Renal pelvis (tissue), 4 donors: Measurements from ENCODE around the gene HOXD8. TPM values are rescaled to one million over a fixed set of nuclear protein-coding genes. Genes with fewer than 3 reads are reported as not detected.

Experiments
- DNase-seq: peaks from one replicate; pipeline ENCODE4 v3.0.0-alpha.2; 2013
- polyA plus RNA-seq, 3 donors: library from polyadenylated mRNA; unstranded; fragments of 120-200 nt; gene quantifications; one replicate each; pipeline ENCODE4 v1.2.1, GENCODE V29; 2013; ENCODE audit not compliant: insufficient read length in 3 of 3

HOXD8 gene
- polyA plus RNA-seq, 3 donors = 171 to 182 (median 181) TPM

DNA sequence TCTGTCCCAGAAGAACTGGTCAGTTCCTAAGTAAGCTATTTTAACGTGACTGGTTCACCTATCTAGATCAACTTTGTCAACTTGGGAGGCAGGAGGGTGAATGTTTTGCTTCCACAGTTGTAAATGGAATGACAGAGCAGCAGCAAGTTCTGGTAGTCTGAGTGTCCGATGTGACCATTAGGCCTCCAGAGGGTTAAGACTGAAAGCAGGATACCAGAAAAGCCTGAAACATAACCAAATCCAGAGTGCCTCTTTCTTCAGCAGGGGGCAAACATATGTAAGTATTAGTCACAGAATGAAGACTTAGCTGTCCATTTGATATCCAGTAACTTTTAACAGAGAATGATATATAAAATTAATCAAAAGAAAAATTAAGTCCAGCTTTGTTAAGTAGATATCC, 36.8 kb downstream of the HOXD8 start:
- DNase-seq = no peak

DNA sequence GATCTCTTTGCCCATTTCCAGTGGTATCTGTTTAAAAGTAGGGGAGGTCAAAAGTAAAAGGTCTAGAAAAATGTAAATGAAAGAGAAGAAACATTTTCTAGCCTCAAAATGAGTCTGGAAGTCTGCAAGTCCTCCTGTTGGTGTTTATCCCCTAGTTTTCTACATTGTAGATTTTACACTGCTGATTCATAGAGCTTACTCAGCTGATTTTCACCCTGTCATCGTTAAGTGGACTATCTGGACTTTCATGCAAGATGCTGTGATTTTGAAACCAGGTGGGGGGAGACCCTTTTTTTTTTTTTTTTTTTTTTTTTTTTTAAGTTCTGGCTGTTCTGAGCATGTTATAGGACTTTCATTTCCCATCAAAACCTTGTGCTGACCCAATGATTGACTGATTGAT, 37.9 kb downstream of the HOXD8 start:
- DNase-seq = no peak

DNA sequence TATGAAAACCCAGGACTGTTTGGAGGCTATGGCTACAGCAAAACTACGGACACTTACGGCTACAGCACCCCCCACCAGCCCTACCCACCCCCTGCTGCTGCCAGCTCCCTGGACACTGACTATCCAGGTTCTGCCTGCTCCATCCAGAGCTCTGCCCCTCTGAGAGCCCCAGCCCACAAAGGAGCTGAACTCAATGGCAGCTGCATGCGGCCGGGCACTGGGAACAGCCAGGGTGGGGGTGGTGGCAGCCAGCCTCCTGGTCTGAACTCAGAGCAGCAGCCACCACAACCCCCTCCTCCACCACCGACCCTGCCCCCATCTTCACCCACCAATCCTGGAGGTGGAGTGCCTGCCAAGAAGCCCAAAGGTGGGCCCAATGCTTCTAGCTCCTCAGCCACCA, 39.7 kb downstream of the HOXD8 start:
- DNase-seq = no peak

DNA sequence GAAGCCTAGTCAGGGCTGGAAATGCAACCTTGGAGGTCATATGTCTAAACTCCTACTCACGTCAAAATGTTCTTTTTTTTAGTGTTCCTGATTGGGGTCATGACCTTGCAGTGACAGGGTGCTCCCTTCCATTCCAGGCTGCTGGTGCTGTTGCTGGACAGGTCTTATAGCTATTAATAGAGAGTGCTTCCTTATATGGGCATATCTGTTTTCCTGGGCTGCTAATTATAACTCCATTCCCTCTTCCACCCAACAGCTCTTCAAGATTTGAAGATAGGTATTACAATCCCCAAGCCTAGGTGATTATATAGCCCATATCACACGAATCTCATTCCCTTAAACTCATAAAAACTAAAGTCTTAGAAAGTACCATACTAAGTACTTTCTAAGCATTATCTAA, 40.2 kb downstream of the HOXD8 start:
- no peak for DNase-seq

DNA sequence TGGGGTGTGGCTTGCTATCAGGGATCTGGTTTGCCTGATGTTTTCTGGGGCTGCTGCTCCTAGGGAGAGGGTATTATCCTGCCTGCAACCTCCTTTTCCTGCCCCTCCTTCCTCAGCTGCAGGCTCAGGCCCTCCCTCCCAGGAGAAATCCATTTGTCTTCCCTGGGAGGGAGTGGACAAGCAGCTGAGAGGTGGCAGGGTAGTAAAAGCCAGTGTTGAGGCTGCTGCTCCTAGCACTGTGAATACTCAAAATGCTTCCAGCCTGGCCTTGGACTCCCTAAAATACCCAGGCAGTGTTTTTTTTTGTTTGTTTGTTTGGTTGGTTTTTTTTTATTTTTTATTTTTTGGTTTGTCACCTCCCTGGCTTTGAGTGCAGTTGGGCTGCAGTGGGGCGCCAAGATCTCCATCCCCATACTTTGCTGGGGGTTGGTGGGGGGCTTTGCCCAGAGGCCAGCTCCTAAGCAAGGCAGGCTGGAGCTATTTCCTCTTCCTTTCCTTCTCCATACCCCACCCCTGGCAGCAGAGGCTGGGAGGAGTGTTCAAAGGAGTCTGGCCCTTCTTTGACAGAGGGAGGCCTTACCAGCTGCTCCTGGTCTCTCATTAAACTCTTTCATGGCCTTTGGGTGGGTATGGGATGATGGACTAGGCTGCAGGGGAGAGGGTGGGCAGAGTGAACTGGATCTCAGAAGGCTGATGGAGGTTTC, 41.2 kb downstream of the HOXD8 start:
- DNase-seq = no peak

DNA sequence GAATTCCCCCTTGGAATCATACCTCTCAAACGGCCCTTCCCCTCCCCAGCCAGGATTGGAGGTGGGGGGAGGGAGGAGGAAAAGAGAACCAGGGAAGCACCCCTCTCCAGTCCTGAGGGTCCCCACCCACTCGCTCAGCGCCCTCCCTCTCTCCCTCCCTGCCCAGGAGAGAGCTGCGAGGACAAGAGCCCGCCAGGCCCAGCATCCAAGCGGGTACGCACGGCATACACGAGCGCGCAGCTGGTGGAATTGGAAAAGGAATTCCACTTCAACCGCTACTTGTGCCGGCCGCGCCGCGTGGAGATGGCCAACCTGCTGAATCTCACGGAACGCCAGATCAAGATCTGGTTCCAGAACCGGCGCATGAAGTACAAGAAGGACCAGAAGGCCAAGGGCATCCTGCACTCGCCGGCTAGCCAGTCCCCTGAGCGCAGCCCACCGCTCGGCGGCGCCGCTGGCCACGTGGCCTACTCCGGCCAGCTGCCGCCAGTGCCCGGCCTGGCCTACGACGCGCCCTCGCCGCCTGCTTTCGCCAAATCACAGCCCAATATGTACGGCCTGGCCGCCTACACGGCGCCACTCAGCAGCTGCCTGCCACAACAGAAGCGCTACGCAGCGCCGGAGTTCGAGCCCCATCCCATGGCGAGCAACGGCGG, 42.0 kb downstream of the HOXD8 start:
- DNase-seq = no peak

DNA sequence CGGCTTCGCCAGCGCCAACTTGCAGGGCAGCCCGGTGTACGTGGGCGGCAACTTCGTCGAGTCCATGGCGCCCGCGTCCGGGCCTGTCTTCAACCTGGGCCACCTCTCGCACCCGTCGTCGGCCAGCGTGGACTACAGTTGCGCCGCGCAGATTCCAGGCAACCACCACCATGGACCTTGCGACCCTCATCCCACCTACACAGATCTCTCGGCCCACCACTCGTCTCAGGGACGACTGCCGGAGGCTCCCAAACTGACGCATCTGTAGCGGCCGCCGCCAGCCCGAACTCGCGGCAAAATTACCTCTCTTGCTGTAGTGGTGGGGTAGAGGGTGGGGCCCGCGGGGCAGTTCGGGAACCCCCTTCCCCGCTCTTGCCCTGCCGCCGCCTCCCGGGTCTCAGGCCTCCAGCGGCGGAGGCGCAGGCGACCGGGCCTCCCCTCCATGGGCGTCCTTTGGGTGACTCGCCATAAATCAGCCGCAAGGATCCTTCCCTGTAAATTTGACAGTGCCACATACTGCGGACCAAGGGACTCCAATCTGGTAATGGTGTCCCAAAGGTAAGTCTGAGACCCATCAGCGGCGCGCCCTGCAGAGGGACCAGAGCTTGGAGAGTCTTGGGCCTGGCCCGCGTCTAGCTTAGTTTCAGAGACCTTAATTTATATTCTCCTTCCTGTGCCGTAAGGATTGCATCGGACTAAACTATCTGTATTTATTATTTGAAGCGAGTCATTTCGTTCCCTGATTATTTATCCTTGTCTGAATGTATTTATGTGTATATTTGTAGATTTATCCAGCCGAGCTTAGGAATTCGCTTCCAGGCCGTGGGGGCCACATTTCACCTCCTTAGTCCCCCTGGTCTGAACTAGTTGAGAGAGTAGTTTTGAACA, 42.7 kb downstream of the HOXD8 start:
- DNase-seq = no peak

DNA sequence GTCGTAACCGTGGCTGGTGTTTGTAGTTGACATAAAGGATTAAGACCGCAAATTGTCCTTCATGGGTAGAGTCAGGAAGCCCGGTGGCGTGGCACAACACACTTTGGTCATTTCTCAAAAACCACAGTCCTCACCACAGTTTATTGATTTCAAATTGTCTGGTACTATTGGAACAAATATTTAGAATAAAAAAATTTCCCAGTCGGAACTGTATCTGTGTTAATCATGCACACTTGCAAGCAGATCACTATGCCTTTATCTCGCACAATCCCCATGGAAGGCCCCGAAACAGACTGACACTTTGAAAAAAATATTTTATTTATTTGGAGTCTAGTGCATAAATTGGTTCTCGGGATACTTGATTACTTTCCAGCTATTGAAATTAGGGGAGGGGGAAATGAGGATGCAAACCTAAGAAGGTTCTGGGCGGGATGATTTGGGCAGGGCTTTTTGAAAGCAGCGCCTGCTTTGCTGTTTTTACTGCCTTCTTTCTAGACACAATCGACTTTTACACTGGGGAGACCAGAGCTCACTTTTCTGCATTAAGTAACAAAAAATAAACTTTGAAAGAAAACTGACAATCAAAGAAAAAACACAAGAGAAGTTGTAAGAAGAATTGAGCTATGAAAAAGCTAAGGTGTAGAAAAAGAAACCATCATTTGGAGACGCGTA, 43.5 kb downstream of the HOXD8 start:
- DNase-seq = no peak

DNA sequence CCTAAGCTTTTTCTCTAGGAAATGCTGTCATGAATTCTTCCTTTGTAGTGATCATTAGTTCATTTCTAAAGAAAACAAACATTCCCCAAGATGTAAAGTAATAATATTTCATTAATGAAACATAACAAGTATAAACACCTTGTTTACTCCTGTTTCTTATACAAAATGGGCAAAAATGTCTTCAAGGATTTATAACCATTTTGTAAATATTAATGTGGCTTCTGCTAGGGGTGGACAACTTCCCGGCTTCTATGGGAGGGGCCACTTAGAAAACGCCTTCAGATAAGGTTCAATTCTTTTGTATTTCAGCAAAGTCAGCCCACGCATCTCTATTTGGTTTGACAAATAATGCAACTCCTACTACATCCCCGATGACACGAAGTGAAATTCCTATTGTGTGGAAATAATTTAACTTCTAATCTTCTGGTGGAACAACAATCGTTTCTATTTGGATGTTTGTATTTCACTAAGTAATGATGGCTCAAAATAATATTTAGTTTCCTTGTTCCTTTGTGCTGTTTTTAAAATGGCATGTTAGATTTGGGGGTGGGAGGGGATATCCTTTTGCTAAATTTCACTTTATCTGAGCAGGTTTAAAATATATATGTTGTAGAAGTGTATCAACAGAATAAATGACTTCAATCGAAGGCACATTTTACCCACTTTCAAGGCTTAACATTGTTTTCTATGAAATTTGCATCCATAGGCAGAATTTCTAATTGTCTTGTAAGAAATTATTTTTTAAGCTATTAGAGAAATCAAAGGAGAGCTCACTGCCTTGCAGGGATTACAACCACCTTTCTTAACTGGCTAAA, 44.3 kb downstream of the HOXD8 start:
- DNase-seq = no peak

DNA sequence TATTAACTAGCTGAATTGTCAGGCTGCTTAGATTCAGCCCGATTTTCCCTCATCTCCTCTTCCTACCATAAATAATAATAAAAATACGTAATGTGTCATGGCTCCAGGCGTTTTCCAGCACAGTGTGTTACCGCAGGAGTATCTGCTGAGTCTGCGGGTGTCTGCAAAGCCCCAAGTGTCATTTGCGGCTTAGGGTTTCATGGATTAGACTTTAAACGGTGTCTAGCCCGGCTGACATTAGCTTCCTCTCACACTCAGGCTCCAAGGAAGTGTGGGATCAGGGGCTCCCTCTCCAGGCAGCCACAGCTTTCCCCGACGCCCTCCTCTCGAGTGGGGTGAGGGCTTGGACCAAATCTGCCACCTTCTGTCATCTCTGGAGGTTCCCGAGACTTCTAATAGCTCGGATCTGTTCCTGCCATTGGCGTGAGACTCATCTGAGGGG, 44.9 kb downstream of the HOXD8 start:
- DNase-seq = no peak

DNA sequence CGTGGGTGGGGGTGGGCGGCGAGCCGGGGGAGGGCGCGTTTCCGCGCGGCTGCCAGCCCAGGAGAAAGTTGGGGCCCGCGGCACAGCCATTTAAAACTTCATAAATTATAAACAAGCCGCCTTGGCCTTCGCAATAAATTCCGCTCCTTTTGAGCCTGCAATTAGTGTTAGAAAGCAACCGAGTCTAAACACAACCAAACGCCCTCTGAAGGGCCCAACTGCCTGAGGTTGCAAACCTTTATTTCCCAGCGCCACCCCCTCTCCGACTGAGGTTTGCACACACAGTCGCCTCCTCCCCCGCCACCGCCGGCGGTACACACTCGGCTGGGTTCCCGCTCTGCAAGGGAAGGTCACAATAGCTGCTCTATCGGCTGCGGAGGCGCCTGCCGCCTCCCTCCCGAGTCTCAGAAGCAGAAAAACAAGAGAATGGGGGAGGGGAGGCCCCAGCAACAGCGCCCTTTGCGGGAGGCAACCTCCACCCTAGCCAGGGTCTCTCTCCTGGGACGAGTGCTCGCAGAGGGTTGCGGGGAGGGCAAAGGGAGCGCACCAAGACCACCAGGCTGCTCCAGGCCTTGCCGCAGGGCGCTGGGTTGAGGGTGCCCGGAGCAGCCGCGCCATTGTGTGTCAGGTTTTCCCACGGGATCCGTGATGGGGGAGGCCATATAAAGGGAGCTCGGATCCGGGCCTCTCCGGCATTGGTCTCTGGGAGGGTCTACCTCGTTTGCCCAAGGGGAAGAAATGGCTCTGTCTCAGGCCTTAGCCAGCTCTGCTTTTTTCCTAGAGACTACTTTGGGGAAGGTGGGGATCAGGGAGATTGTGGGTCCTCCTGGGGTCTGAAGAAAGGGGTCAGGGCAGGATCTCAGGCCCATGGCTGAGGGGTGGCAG, 45.6 kb downstream of the HOXD8 start:
- DNase-seq = peak; percentile 91

DNA sequence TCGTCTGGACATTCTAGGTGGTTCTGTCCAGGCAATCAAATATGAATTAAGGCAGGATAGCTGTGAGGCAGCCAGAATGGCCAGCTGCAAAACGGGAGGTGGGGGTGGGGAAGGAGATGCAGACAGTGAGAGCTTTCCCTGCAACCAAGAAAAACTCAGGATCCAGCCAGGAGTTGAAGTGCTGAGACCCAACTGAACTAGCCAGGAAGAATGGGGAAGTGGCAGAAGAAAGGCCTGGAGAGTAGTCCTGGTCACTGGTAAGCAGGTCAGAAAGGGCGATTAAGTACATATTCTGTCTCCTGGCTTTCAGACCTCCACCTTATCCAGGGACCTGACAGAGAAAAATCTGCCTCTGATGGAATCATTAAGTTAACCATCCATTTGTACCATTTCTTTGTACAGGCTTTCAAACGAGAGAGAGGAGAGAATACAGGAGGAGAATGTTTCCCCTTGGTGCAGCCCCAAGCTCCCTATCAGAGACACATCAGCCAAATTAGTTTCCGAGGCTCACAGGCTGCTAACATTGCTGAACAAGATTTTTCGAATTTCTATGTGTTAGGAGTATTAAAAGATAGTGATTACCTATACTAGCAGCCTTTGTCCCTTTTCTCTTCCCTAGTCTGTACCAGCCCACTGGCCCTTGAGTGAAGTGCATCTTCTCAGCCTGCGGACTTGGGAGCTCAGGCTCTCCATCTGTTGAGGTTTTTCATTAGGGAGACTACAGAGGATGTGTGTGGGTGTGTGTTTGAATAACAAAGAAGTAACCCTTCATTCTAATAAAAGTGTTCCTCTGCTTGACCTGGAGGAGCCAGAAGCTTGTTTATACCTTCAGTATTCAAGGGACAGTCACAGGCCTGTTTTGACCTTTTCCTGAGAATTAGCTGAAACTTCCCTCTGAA, 46.5 kb downstream of the HOXD8 start:
- DNase-seq = no peak

DNA sequence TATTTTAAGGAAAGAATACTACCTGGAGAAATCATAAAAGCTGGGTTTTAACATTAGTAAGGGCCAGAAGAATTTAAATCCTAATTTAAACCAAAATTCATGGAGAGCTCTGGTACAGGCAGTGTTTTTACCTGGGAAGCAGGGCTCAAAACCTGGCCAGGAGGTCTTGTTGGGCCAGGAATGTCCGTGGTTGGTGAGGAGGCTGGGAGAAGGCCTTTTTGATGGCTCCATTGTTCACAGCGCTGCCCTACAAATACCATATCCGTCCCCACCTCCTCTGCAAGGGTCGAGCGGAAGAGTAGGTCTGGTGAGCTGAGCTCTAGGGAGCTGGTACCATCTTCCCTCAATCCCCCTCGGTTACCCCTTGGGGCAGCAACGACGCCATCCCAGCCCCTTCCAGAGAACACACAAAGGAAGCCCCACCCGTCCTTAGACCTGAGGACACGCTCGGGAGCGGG, 48.1 kb downstream of the HOXD8 start:
- no peak for DNase-seq

DNA sequence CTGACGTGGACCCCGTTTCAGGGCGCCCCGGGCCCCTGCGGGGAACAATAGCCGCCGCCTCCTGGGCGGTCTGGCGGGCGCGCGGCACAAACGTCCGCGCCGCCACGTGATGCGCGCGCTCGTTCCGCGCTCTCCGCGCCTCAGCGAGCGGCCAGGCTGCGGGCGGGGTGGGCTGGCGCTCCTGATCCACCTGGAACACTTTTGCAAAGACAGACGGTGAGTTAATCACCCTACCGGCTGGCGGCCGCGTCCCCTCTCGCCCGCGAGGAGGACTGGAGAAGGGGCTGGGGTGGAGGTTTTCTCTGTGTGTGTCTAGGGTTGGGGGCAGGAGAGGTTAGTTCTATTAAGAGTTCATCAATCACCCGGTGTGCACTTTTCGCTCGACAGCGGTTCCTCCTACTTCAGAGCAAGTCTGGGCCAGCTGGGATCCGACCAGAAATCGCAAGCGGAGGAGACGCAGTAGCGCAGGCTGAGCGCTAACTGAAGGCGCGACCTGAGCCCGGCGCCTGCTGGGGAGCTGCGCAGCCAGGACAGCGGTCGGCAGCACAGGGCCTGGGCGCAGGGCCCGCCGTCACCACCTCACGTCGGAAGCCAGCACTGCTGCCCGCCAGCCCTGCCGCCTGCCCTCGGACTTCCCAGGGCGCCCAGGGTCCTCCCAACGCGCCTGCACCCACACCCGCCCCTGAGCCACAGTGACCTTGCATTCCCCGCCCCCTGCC, 48.7 kb downstream of the HOXD8 start:
- no peak for DNase-seq

DNA sequence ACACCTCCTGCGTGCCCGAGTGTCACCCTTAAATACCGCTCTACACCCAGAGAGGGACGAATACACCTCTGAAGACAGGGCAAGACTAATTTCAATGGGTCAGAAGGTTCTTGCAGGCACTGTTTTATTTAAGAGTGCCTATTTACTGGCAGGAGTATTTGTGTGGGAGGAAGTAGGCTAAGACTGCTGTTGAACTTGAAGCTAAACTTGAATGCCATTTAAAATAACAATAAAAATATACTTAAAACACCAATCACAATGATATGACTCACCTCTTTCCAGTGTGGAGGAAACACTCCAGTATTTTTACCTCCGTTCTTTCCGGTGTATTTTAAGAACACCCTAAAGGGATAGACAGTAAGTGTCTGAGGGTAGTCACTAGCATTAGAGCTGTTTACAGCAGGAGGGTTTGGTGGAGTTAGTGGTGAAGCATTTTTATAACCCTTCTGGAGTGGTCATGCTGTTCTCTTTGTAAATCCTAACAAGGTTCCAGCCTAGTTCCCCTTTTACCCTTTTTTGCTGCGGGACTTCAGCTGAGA, 49.3 kb downstream of the HOXD8 start:
- no peak for DNase-seq

DNA sequence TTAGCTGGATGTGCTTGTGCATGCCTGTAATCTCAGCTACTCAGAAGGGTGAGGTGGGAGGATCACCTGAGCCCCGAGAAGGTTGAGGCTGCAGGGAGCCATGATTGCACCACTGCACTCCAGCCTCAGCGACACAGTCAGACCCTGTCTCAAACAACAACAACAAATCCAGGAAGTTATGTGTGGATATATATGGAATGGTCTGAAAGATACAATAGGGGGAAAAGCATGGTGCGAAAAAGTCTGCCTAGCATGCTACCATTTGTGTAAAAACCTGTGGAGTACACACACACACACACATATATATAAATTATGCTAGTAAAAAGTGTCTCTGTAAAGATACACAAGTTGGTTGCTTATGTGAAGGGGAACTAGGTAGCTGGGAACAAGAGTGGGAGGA, 52.0 kb downstream of the HOXD8 start:
- no peak for DNase-seq
